ENCODE measurements around the gene DSCAML1.

- no peak for TF ChIP-seq CTCF (IDR thresholded peaks at IDR 0.05)
- TF ChIP-seq POLR2A (IDR thresholded peaks at IDR 0.05) = no peak
Observed at GRCh38 chr11:117677729-117678310, 119.2 kb downstream of the DSCAML1 start.

Data from testis (tissue), 2 donors.